Measurements from ENCODE around the gene KIAA1328. TPM values are rescaled to one million over a fixed set of nuclear protein-coding genes. Genes with fewer than 3 reads are reported as not detected.
"Not testable (repeated sequence)": the region's sequence is repeated elsewhere in the genome, so short reads cannot be mapped to it uniquely, and the experiment has no call there.

The KIAA1328 gene
- total and polyA plus RNA-seq, 2 experiments from 2014 or later = 3.8 to 11.5 TPM

DNA sequence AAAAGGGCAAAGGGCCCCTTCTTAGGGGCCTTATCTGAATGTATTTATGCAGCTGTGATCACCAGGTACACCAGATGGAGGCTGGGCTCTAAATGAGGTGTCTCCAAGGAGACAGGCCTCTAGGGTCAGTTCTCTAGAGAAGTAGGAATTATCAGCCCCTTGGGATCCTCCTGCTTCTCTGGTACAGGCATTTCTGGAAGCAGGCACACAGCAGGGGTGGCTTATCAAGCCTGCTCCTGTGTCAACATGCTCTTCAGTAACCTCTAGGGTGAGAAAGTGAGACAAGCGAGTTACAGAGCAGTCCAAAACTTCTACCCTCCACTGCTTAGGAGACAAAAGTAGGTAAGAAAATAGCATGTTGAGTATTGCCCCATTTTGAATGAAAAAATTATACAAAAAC, 13.9 kb upstream of the KIAA1328 start:
- H3K9me3 ChIP-seq (ENCODE audit: low read depth) = no peaks in the 10 kb centered on the region
- no peaks in the 10 kb centered on the region for H3K36me3 ChIP-seq
- peak overlapping the region; percentile 77 for H3K27ac ChIP-seq
- H3K4me1 ChIP-seq (ENCODE audit: low read depth) = peaks cover 18% of the 10 kb centered on the region
- H3K27me3 ChIP-seq = no peaks in the 10 kb centered on the region
- DNase-seq (ENCODE audit: low read depth in 1 of 2, low spot score in 1 of 2) = peak in 1 of 2 donors; percentile 59
- TF ChIP-seq, protein P1, sequence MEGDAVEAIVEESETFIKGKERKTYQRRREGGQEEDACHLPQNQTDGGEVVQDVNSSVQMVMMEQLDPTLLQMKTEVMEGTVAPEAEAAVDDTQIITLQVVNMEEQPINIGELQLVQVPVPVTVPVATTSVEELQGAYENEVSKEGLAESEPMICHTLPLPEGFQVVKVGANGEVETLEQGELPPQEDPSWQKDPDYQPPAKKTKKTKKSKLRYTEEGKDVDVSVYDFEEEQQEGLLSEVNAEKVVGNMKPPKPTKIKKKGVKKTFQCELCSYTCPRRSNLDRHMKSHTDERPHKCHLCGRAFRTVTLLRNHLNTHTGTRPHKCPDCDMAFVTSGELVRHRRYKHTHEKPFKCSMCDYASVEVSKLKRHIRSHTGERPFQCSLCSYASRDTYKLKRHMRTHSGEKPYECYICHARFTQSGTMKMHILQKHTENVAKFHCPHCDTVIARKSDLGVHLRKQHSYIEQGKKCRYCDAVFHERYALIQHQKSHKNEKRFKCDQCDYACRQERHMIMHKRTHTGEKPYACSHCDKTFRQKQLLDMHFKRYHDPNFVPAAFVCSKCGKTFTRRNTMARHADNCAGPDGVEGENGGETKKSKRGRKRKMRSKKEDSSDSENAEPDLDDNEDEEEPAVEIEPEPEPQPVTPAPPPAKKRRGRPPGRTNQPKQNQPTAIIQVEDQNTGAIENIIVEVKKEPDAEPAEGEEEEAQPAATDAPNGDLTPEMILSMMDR (IDR thresholded peaks at IDR 0.05; ENCODE audit: low read depth, low read length) = no peak
- H3K4me3 ChIP-seq = no peak overlapping the region

DNA sequence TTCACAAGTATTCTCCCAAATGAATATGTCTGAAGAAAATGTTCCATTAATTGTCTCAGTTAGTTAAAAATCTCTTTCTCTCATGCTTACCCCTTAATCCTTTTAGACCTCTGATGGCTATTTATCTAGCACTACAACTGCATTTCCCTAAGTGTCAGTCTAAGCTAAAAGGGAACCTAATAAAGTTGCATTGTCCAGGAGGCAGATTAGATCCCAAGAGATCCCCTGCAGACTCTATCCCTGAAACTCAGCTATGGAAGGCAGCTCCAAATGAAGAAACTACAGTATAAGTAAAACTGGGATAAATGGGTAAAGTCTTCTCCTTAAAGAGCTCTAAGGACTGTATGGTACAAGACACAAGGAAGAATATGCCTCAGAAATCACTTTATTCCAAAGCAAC, 12.8 kb upstream of the KIAA1328 start:
- not testable (repeated sequence) for H3K4me3 ChIP-seq; H3K9me3 ChIP-seq (ENCODE audit: low read depth); H3K27me3 ChIP-seq; H3K36me3 ChIP-seq; DNase-seq (ENCODE audit: low read depth in 1 of 2, low spot score in 1 of 2)
- peaks cover 18% of the 10 kb centered on the region for H3K4me1 ChIP-seq (ENCODE audit: low read depth)
- H3K27ac ChIP-seq = peak overlapping the region; percentile 77

DNA sequence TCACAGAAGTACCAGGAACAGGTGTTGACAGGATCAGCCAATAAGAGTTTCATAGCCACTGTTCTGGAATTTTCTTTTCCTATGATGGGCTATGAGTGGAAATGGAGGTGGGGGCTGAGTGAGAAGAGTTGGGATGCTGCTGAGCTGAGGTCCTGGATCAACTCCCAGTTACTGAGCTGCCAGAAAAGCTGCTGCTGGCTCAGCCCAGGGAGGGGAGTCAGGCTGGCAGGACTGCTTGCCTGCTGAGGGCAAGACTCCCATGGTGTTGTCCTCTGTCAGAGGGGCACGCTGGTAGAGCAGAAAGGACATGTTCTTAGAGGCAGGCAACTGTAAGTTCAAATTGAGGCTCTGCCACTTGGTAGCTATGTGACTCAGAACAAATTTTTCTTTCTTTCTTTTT, 11.9 kb upstream of the KIAA1328 start:
- no peaks in the 10 kb centered on the region for H3K9me3 ChIP-seq (ENCODE audit: low read depth)
- no peak overlapping the region for H3K4me3 ChIP-seq
- H3K36me3 ChIP-seq = no peaks in the 10 kb centered on the region
- DNase-seq (ENCODE audit: low read depth in 1 of 2, low spot score in 1 of 2) = no peak
- H3K4me1 ChIP-seq (ENCODE audit: low read depth) = peaks cover 18% of the 10 kb centered on the region
- TF ChIP-seq, protein P1 (IDR thresholded peaks at IDR 0.05; ENCODE audit: low read depth, low read length) = no peak
- no peaks in the 10 kb centered on the region for H3K27me3 ChIP-seq
- no peak overlapping the region for H3K27ac ChIP-seq

DNA sequence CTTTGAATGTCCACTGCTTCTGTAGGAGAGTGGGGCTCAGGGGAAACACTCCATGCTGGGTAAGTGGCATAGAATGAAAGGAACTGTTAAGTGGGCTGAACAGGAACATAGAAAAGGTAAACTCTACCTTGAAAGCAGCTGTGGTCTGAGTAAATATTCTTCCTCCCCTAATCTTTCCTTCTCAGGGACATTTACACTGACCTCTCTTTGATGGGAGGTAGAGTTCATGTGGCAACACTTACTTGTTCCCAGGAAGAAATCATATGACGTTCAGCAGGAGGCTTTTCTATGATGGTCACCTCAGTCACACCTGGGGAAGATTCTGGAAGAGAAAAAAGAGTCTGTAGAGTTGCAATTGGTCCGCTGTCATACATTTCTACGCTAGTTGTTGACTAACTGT, 10.3 kb upstream of the KIAA1328 start:
- no peaks in the 10 kb centered on the region for H3K9me3 ChIP-seq (ENCODE audit: low read depth)
- no peak for DNase-seq (ENCODE audit: low read depth in 1 of 2, low spot score in 1 of 2)
- peaks cover 18% of the 10 kb centered on the region for H3K4me1 ChIP-seq (ENCODE audit: low read depth)
- TF ChIP-seq, protein P1 (IDR thresholded peaks at IDR 0.05; ENCODE audit: low read depth, low read length) = no peak
- H3K36me3 ChIP-seq = no peaks in the 10 kb centered on the region
- no peak overlapping the region for H3K4me3 ChIP-seq
- H3K27ac ChIP-seq = no peak overlapping the region
- H3K27me3 ChIP-seq = no peaks in the 10 kb centered on the region

DNA sequence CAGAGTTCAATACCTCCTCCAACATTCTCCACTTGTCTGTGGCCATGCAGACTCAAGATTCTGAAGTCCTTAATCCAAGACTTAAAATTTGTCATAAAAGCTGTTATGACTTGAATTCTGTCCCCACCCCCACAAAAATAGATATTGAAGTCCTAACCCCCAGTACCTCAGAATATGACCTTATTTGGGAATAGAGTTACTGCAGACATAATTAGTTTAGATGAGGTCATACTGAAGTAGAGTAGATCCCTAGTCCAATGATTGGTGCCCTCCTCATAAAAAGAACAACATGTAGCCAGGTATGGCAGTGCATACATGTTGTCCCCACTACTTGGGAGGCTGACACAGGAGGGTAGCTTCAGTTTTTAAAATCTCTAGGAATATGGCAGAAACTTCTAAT, 9.3 kb upstream of the KIAA1328 start:
- Histone ChIP-seq H3K36me3 (no peaks in the 10 kb centered on the region), H3K27ac (no peak overlapping the region), H3K9me3 (ENCODE audit: low read depth) (no peaks in the 10 kb centered on the region), H3K4me1 (ENCODE audit: low read depth) (peaks cover 14% of the 10 kb centered on the region), H3K27me3 (no peaks in the 10 kb centered on the region), H3K4me3 (no peak overlapping the region)
- DNase-seq (ENCODE audit: low read depth in 1 of 2, low spot score in 1 of 2) = no peak
- TF ChIP-seq, protein P1 (IDR thresholded peaks at IDR 0.05; ENCODE audit: low read depth, low read length) = no peak

DNA sequence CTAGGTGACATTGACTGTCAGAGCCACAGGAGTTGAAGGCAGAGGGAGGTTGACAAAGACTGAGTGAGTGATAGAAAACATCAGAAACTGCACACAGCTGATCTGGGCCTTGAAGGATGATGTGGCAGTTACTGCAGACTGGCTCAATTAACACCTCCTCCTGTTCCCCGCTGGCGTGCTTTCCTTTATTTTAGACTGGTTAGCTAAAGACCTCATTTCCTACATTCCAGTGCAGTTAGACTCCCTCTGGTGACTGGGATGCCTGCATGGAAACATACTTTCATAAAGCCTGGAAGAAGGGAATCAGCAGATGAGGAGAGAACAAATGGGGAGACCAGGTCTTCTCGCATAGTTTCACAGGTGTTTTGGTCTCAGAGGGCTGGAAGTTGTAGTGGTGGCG, 7.2 kb upstream of the KIAA1328 start:
- TF ChIP-seq, protein P1 (IDR thresholded peaks at IDR 0.05; ENCODE audit: low read depth, low read length) = no peak
- no peaks in the 10 kb centered on the region for H3K36me3 ChIP-seq
- H3K27ac ChIP-seq = no peak overlapping the region
- H3K27me3 ChIP-seq = no peaks in the 10 kb centered on the region
- no peaks in the 10 kb centered on the region for H3K9me3 ChIP-seq (ENCODE audit: low read depth)
- no peak overlapping the region for H3K4me3 ChIP-seq
- no peaks in the 10 kb centered on the region for H3K4me1 ChIP-seq (ENCODE audit: low read depth)
- no peak for DNase-seq (ENCODE audit: low read depth in 1 of 2, low spot score in 1 of 2)
